Measurements from ENCODE around the gene CBL. TPM values are rescaled to one million over a fixed set of nuclear protein-coding genes. Genes with fewer than 3 reads are reported as not detected.
A peak's percentile ranks its signal among the peaks of the same experiment; 100 is the strongest.

The CBL gene
- total and polyA plus RNA-seq, 3 donors from 2014 or later: 58.5 to 65.7 (median 59.3) TPM

DNA sequence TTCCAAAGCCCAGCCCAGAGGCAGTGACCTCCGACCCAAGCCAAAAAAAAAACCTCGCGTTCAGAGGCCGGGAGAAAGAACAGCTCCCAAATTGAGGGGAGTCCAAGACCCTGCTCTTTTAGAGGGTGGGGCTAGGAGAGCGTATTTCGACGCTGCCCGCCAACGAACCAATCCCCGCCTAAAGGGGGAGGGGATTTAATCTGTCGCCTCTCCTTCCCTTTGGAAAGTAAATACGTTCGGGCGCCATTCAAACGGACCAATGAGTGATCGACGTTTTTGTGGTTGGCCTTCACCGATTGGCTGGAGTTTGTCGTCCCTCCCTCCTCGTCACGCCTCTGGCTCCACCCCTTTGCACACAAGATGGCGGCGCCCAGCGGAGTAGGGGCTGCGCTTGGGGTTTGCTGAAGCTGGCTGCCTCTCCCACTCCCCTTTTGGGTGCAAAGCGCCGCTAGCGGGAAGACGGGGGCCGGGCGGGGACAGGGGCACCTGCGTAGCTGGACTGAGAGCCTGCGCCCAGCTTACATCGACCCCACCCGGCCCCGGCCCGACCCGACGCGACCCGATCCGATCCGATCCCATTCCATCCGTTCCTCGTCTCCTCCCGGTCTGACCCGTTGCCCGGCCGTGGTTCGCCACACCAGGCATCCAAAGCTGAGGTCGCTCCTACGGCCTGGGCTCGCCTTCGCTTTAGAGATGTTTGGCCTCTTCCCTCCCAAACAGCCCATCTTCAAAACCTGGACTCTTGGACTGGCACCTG lies 128.2 kb downstream of the CBL start, which contains the start of gene RNF26:
RNF26 (plus strand) TSS at position 354 of the 757 bp plus-strand sequence. CDS start 596 bp downstream, outside the sequence.
- peaks cover 17% of the 10 kb centered on the region for H3K4me1 ChIP-seq
- peak within 1 kb of the TSS; percentile 60 to 92 for H3K27ac ChIP-seq
- H3K27me3 ChIP-seq: no peaks in the 10 kb centered on the region
- H3K4me3 ChIP-seq: peak within 1 kb of the TSS; percentile 70 to 95
- TF ChIP-seq, protein P1, sequence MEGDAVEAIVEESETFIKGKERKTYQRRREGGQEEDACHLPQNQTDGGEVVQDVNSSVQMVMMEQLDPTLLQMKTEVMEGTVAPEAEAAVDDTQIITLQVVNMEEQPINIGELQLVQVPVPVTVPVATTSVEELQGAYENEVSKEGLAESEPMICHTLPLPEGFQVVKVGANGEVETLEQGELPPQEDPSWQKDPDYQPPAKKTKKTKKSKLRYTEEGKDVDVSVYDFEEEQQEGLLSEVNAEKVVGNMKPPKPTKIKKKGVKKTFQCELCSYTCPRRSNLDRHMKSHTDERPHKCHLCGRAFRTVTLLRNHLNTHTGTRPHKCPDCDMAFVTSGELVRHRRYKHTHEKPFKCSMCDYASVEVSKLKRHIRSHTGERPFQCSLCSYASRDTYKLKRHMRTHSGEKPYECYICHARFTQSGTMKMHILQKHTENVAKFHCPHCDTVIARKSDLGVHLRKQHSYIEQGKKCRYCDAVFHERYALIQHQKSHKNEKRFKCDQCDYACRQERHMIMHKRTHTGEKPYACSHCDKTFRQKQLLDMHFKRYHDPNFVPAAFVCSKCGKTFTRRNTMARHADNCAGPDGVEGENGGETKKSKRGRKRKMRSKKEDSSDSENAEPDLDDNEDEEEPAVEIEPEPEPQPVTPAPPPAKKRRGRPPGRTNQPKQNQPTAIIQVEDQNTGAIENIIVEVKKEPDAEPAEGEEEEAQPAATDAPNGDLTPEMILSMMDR (IDR thresholded peaks at IDR 0.05): no peak
- TF ChIP-seq POLR2A (IDR thresholded peaks at IDR 0.05): peak; percentile 48
- intact Hi-C loops (cut with DNase I; ENCODE audit: low total_unique reads): no loop called here
- 0 to 1% methylated on average over 38 to 54 of the region's 54 CpGs for WGBS, 2 donors
- no peaks in the 10 kb centered on the region for H3K36me3 ChIP-seq (ENCODE audit: low read depth, missing control alignments)
- no peaks in the 10 kb centered on the region for H3K9me3 ChIP-seq
- peak; percentile 99 for DNase-seq

DNA sequence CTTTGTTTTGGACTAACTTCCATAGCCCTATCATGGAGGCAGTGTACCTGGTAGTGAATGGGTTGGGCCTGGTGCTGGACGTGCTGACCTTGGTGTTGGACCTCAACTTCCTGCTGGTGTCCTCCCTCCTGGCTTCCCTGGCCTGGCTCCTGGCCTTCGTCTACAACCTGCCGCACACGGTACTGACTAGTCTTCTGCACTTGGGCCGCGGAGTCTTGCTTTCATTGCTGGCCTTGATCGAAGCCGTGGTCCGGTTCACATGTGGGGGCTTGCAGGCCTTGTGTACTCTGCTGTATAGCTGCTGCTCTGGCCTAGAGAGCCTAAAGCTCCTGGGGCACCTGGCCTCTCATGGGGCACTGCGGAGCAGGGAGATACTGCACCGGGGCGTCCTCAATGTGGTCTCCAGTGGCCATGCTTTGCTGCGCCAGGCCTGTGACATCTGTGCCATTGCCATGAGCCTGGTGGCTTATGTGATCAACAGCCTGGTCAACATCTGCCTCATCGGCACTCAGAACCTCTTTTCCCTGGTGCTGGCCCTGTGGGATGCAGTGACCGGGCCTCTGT lies 129.0 kb downstream of the CBL start:
- DNase-seq: no peak
- peak overlapping the region; percentile 60 to 92 for H3K27ac ChIP-seq
- 42 to 57% methylated on average over 8 to 15 of the region's 15 CpGs for WGBS, 2 donors
- H3K9me3 ChIP-seq: no peaks in the 10 kb centered on the region
- H3K27me3 ChIP-seq: no peaks in the 10 kb centered on the region
- H3K36me3 ChIP-seq (ENCODE audit: low read depth, missing control alignments): no peaks in the 10 kb centered on the region
- TF ChIP-seq POLR2A (IDR thresholded peaks at IDR 0.05): no peak
- TF ChIP-seq, protein P1 (IDR thresholded peaks at IDR 0.05): no peak
- peaks cover 23% of the 10 kb centered on the region for H3K4me1 ChIP-seq
- intact Hi-C loops (cut with DNase I; ENCODE audit: low total_unique reads): no loop called here
- H3K4me3 ChIP-seq: peak overlapping the region; percentile 70 to 95

DNA sequence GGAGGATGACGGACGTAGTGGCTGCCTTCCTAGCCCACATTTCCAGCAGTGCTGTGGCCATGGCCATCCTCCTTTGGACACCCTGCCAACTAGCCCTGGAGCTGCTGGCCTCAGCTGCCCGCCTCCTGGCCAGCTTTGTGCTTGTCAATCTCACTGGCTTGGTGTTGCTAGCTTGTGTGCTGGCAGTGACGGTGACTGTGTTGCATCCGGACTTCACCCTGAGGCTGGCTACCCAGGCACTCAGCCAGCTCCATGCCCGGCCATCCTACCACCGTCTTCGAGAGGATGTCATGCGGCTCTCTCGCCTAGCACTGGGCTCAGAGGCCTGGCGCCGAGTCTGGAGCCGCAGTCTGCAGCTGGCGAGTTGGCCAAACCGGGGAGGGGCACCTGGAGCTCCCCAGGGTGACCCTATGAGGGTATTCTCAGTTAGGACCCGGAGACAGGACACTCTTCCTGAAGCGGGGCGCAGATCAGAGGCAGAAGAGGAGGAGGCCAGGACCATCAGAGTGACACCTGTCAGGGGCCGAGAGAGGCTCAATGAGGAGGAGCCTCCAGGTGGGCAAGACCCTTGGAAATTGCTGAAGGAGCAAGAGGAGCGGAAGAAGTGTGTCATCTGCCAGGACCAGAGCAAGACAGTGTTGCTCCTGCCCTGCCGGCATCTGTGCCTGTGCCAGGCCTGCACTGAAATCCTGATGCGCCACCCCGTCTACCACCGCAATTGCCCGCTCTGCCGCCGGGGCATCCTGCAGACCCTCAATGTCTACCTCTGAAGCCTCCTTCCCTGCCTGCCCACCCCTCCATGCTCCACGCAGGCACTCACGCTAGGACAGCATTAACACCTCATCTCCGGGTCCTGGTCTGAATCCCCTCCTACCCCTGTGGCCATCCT lies 129.8 kb downstream of the CBL start:
- no peaks in the 10 kb centered on the region for H3K27me3 ChIP-seq
- H3K4me3 ChIP-seq: no peak overlapping the region
- H3K9me3 ChIP-seq: no peaks in the 10 kb centered on the region
- H3K36me3 ChIP-seq (ENCODE audit: low read depth, missing control alignments): no peaks in the 10 kb centered on the region
- H3K4me1 ChIP-seq: peaks cover 28% of the 10 kb centered on the region
- 88 to 91% methylated on average over 28 to 30 of the region's 30 CpGs for WGBS, 2 donors
- no peak overlapping the region for H3K27ac ChIP-seq
- TF ChIP-seq POLR2A (IDR thresholded peaks at IDR 0.05): no peak
- TF ChIP-seq, protein P1 (IDR thresholded peaks at IDR 0.05): no peak
- intact Hi-C loops (cut with DNase I; ENCODE audit: low total_unique reads): no loop called here
- no peak for DNase-seq

DNA sequence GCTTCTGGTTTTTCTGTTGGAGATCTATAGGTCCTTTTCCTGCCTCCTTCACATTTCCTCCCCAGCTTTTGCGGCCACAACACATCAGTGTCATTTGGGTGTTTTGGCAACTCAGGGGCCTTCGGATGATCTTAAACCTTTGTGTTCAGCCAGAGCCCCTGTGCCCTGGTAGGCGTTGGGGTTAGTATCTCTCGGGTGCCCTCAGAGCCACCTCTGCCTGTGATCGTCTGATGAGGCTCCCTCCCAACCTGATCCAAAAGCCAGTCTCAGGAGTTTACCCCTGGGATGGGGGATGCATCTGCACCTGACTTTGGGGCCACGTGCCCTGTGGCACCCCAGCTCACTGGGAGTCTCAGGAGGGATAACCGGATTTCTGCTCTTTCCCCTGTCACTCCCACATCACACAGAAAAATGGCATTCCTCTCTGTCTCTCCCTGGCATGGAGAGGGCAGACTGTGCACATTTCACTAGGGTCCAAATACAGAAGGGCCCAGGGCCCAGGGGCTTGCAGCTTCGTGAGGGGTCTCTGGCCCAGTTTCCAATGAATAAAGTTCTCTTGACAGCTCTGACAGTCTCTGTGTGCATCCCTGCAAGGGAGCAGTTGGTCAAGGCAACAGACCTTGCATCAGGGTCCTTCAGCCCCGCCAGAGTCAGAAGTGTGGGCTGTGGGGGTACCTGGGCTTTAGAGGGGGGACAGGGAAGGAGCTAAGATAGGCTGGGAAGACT lies 130.8 kb downstream of the CBL start:
- Histone ChIP-seq H3K36me3 (ENCODE audit: low read depth, missing control alignments) (no peaks in the 10 kb centered on the region), H3K27me3 (no peaks in the 10 kb centered on the region), H3K4me3 (no peak overlapping the region), H3K4me1 (peaks cover 32% of the 10 kb centered on the region), H3K27ac (no peak overlapping the region), H3K9me3 (no peaks in the 10 kb centered on the region)
- DNase-seq: no peak
- intact Hi-C loops (cut with DNase I; ENCODE audit: low total_unique reads): no loop called here
- whole genome bisulfite sequencing, 2 donors: 85% methylated on average over 9 of the region's 9 CpGs
- no peak for TF ChIP-seq POLR2A (IDR thresholded peaks at IDR 0.05)
- TF ChIP-seq, protein P1 (IDR thresholded peaks at IDR 0.05): no peak
